ENCODE results near the gene NFIA. TPM values are rescaled to one million over a fixed set of nuclear protein-coding genes. Genes with fewer than 3 reads are reported as not detected.
A peak's percentile ranks its signal among the peaks of the same experiment; 100 is the strongest.

The NFIA gene
- polyA plus RNA-seq, 1 donor = 9.6 TPM

DNA sequence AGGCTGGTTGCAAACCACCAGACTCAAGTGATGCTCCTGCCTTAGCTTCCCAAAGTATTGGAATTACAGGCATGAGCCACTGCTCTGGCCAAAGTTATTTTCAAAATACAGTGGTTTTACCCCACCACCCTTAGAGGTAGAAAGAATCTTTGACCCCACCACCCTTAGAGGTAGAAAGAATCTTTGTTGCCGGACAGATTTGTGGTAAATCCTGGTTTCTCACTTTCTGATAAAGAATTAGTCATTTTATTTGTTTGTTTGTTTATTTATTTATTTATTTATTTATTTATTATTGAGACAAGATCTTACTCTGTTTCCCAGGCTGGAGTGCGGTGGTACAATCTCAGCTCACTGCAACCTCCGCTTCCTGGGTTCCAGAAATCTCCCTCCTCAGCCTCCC, 55.9 kb downstream of the NFIA start:
- no peak for DNase-seq
- H3K4me1 ChIP-seq (ENCODE audit: control insufficient read depth, insufficient read depth, low read length) = peaks cover 9% of the 10 kb centered on the region
- H3K4me3 ChIP-seq (ENCODE audit: low read length) = no peak overlapping the region
- H3K27ac ChIP-seq (ENCODE audit: low read length) = no peak overlapping the region
- 90% methylated on average over 2 of the region's 3 CpGs for WGBS (ENCODE audit: insufficient coverage, low lambda C conversion rate)
- H3K27me3 ChIP-seq (ENCODE audit: control insufficient read depth, insufficient read depth, low read length) = no peaks in the 10 kb centered on the region
- no peaks in the 10 kb centered on the region for H3K36me3 ChIP-seq (ENCODE audit: control insufficient read depth, insufficient read depth, low read length)
- no peaks in the 10 kb centered on the region for H3K9me3 ChIP-seq (ENCODE audit: control insufficient read depth, low read depth, low read length)

GRCh38 chr1:61138921-61139774, 56.8 kb downstream of the NFIA start:
- Histone ChIP-seq H3K36me3 (ENCODE audit: control insufficient read depth, insufficient read depth, low read length) (no peaks in the 10 kb centered on the region), H3K4me1 (ENCODE audit: control insufficient read depth, insufficient read depth, low read length) (peaks cover 9% of the 10 kb centered on the region), H3K27ac (ENCODE audit: low read length) (no peak overlapping the region), H3K4me3 (ENCODE audit: low read length) (no peak overlapping the region), H3K27me3 (ENCODE audit: control insufficient read depth, insufficient read depth, low read length) (no peaks in the 10 kb centered on the region), H3K9me3 (ENCODE audit: control insufficient read depth, low read depth, low read length) (no peaks in the 10 kb centered on the region)
- WGBS (ENCODE audit: insufficient coverage, low lambda C conversion rate) = 90% methylated on average over 2 of the region's 15 CpGs
- no peak for DNase-seq

- no peaks in the 10 kb centered on the region for H3K27me3 ChIP-seq (ENCODE audit: control insufficient read depth, insufficient read depth, low read length)
- no peak overlapping the region for H3K27ac ChIP-seq (ENCODE audit: low read length)
- H3K9me3 ChIP-seq (ENCODE audit: control insufficient read depth, low read depth, low read length) = no peaks in the 10 kb centered on the region
- H3K4me1 ChIP-seq (ENCODE audit: control insufficient read depth, insufficient read depth, low read length) = peaks cover 9% of the 10 kb centered on the region
- no peaks in the 10 kb centered on the region for H3K36me3 ChIP-seq (ENCODE audit: control insufficient read depth, insufficient read depth, low read length)
- 100% methylated on average over 1 of the region's 7 CpGs for WGBS (ENCODE audit: insufficient coverage, low lambda C conversion rate)
- no peak for DNase-seq
- H3K4me3 ChIP-seq (ENCODE audit: low read length) = no peak overlapping the region
Measured at GRCh38 chr1:61139775-61140549, 57.6 kb downstream of the NFIA start.

- Histone ChIP-seq H3K27ac (ENCODE audit: low read length) (peak overlapping the region; percentile 47), H3K36me3 (ENCODE audit: control insufficient read depth, insufficient read depth, low read length) (no peaks in the 10 kb centered on the region), H3K9me3 (ENCODE audit: control insufficient read depth, low read depth, low read length) (no peaks in the 10 kb centered on the region), H3K27me3 (ENCODE audit: control insufficient read depth, insufficient read depth, low read length) (no peaks in the 10 kb centered on the region), H3K4me1 (ENCODE audit: control insufficient read depth, insufficient read depth, low read length) (peaks cover 10% of the 10 kb centered on the region), H3K4me3 (ENCODE audit: low read length) (no peak overlapping the region)
- DNase-seq = no peak
- WGBS (ENCODE audit: insufficient coverage, low lambda C conversion rate) = no CpG with 5 or more reads among the region's 3 CpGs
Measured at GRCh38 chr1:61140778-61141177, 58.4 kb downstream of the NFIA start.

DNA sequence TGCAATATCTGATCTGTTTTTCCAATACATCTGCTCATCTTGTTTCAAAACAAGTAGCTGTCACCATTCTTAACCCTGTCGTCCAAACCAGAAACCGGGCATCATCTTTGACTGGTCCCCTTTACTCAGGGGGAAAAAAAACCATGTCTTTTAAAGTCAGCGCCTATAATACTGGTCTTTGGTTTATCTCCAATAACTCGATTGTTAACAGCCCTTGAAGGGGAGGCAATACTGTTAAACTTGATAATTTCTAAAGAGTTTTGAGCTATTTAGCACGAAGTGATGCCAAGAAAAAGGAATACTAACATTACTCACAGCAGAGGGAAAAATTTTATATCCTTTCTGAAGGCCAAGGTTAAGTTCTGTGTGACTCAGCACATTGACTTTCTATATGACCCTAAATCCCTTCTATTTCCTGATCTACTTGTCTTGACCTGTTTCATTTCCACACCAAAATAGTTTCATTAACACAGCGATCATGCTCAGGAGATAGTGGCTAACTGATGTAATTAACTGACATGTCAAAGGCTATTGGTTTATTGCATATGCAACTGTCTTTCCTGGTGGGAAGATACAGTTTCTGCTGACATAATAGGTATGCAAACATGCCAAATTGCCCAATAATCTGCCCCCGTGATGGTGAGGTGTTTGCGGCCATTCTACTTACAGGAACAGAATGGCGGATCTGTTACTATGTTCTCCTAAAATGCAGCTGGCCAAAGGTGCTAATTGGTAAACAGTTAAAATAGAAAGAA, 59.1 kb downstream of the NFIA start:
- Histone ChIP-seq H3K36me3 (ENCODE audit: control insufficient read depth, insufficient read depth, low read length) (no peaks in the 10 kb centered on the region), H3K4me3 (ENCODE audit: low read length) (no peak overlapping the region), H3K27ac (ENCODE audit: low read length) (peak overlapping the region; percentile 47), H3K27me3 (ENCODE audit: control insufficient read depth, insufficient read depth, low read length) (no peaks in the 10 kb centered on the region), H3K4me1 (ENCODE audit: control insufficient read depth, insufficient read depth, low read length) (peaks cover 14% of the 10 kb centered on the region), H3K9me3 (ENCODE audit: control insufficient read depth, low read depth, low read length) (no peaks in the 10 kb centered on the region)
- 42% methylated on average over 3 of the region's 9 CpGs for WGBS (ENCODE audit: insufficient coverage, low lambda C conversion rate)
- DNase-seq = peak; percentile 76 to 84

DNA sequence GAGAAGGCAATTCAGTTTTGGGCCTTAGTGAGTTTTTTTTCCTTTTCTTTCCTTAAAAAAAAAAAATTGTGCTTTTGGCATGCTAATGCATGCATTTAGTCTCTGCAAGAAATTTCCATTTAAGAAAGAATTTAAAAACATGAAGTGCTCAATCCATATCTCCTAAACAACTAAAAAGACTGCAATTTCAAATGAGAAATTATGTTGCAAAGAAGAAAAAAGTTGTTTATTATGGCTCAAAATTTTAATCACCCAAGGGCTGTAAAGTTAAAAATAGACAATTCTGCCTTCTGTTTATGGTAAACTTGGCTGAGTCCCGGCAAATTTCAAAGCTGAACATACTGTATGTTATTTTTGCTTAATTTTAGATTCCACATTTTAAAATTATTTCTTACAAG, 59.7 kb downstream of the NFIA start:
- H3K9me3 ChIP-seq (ENCODE audit: control insufficient read depth, low read depth, low read length) = no peaks in the 10 kb centered on the region
- DNase-seq = no peak
- H3K4me1 ChIP-seq (ENCODE audit: control insufficient read depth, insufficient read depth, low read length) = peaks cover 14% of the 10 kb centered on the region
- peak overlapping the region; percentile 47 for H3K27ac ChIP-seq (ENCODE audit: low read length)
- H3K4me3 ChIP-seq (ENCODE audit: low read length) = no peak overlapping the region
- no peaks in the 10 kb centered on the region for H3K27me3 ChIP-seq (ENCODE audit: control insufficient read depth, insufficient read depth, low read length)
- H3K36me3 ChIP-seq (ENCODE audit: control insufficient read depth, insufficient read depth, low read length) = no peaks in the 10 kb centered on the region
- WGBS (ENCODE audit: insufficient coverage, low lambda C conversion rate) = 67% methylated on average over 1 of the region's 1 CpG

DNA sequence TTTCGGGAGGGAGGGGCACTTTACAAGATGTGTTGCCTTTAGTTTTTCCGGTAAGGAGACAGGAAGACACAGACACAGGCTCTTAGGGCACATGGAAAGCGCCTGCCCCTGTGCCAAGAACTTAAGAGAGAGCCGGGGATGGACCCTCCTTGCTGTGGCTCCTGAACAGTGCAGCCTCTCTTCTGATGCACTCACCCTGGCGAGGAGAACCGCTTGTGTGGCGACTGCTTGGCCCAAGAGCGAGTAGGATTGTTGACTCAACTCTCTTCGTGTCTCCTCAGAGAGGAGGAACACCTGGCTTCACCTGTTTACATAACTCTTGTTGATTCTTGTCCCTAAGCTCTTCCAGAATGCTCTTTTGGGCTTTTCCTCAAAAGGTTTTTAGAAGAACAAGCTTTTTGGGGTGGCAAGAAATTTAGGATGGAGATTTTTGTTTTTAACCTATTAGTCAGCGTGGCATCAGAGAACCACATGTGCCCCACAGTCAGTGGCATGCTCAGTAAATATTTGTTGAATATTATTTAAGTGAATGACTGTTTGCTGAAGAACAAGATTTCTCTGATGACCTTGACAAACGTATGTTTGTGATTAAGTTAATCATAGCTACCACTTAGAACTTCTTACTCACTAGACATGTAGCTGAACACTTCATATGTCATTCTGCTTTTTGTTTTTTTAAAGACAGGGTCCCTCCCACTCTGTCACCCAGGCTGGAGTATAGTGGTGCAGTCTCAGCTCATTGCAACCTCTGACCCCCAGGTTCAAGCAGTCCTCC, 60.6 kb downstream of the NFIA start:
- 40% methylated on average over 1 of the region's 11 CpGs for WGBS (ENCODE audit: insufficient coverage, low lambda C conversion rate)
- no peaks in the 10 kb centered on the region for H3K36me3 ChIP-seq (ENCODE audit: control insufficient read depth, insufficient read depth, low read length)
- no peaks in the 10 kb centered on the region for H3K27me3 ChIP-seq (ENCODE audit: control insufficient read depth, insufficient read depth, low read length)
- peaks cover 21% of the 10 kb centered on the region for H3K4me1 ChIP-seq (ENCODE audit: control insufficient read depth, insufficient read depth, low read length)
- no peaks in the 10 kb centered on the region for H3K9me3 ChIP-seq (ENCODE audit: control insufficient read depth, low read depth, low read length)
- no peak overlapping the region for H3K27ac ChIP-seq (ENCODE audit: low read length)
- H3K4me3 ChIP-seq (ENCODE audit: low read length) = no peak overlapping the region
- DNase-seq = no peak

DNA sequence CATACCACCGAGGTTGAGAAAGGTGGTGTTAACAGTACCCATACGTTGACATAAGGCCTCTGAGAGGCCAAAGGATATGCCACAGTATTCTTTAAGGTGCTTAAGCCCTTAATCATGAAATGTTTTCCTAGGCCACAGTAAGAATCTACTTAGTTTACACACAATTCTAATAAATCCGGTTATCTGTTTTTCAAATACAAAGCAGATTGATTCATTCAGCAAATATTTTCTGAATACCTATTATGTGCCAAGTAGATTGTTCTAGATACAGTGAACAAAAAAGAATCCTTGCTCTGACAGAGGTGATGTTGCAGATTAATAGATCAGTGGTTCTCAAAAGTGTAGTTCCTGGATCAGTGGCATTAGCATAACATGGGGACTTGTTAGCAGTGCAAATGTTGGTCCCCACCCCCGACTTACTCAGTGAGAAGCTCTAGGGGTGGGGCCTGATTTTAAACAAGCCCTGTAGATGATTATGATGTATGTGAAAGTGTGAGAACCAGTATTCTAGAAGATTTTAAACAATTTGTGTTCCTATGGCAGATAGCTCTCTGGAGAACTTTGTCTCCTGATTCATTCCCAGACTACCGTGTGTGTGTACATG, 61.6 kb downstream of the NFIA start:
- no CpG with 5 or more reads among the region's 5 CpGs for WGBS (ENCODE audit: insufficient coverage, low lambda C conversion rate)
- Histone ChIP-seq H3K9me3 (ENCODE audit: control insufficient read depth, low read depth, low read length) (no peaks in the 10 kb centered on the region), H3K27me3 (ENCODE audit: control insufficient read depth, insufficient read depth, low read length) (no peaks in the 10 kb centered on the region), H3K4me3 (ENCODE audit: low read length) (no peak overlapping the region), H3K27ac (ENCODE audit: low read length) (no peak overlapping the region), H3K36me3 (ENCODE audit: control insufficient read depth, insufficient read depth, low read length) (no peaks in the 10 kb centered on the region), H3K4me1 (ENCODE audit: control insufficient read depth, insufficient read depth, low read length) (peaks cover 29% of the 10 kb centered on the region)
- DNase-seq = no peak

DNA sequence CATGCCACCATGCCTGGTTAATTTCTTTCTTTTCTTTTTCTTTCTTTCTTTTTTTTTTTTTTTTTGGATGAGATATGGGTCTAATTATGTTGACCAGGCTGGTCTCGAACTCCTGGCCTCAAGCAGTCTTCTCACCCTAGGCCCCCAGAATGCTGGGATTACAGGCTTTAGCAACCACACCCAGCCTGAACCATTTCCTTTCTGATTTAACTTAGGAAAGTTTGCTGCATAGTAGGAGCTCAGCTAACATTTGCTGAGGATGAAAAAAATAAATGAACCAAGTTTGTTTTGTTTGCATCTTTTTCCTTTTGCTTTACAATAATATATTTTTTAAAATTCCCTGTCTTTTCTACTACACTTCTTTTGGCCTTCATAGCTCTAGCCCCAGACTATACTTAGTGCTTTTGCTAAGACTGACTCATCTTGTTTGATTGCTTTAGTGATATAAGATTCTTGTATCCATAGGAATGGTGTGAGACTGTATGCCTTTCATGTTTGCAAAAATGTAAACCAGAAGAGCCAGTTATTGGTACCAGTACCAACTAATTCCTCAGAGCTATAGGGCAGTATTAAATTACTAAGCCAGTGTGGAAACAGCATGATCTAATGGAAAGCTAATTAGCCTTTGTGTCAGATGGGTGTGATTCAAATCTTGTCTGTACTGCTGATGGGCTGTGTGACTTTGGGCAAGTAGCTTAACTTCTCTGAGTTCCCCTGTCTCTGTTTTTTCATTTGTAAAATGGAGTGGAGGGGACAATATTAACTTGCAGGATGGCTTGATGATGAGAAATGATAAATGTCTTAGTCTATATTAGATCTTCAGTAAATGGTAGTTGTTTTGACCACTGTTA, 66.9 kb downstream of the NFIA start:
- no peak for DNase-seq
- H3K4me1 ChIP-seq (ENCODE audit: control insufficient read depth, insufficient read depth, low read length) = peaks cover 39% of the 10 kb centered on the region
- no peaks in the 10 kb centered on the region for H3K9me3 ChIP-seq (ENCODE audit: control insufficient read depth, low read depth, low read length)
- no peaks in the 10 kb centered on the region for H3K27me3 ChIP-seq (ENCODE audit: control insufficient read depth, insufficient read depth, low read length)
- H3K4me3 ChIP-seq (ENCODE audit: low read length) = no peak overlapping the region
- no peaks in the 10 kb centered on the region for H3K36me3 ChIP-seq (ENCODE audit: control insufficient read depth, insufficient read depth, low read length)
- WGBS (ENCODE audit: insufficient coverage, low lambda C conversion rate) = no CpG with 5 or more reads among the region's 1 CpG
- H3K27ac ChIP-seq (ENCODE audit: low read length) = no peak overlapping the region

Data from large intestine (tissue), 3 donors.